RCC 7860 (cell line): ENCODE results near the gene BATF.

Experiments used
- DNase-seq: peaks from one replicate; pipeline ENCODE4 v3.0.0-alpha.2; 2015; ENCODE audit warnings: low spot score
- FAIRE-seq: peaks from 2 replicates; lab custom pipeline; 2012; peaks lifted over from hg19 to GRCh38; lab: Jason Lieb, UNC

The BATF gene

DNA sequence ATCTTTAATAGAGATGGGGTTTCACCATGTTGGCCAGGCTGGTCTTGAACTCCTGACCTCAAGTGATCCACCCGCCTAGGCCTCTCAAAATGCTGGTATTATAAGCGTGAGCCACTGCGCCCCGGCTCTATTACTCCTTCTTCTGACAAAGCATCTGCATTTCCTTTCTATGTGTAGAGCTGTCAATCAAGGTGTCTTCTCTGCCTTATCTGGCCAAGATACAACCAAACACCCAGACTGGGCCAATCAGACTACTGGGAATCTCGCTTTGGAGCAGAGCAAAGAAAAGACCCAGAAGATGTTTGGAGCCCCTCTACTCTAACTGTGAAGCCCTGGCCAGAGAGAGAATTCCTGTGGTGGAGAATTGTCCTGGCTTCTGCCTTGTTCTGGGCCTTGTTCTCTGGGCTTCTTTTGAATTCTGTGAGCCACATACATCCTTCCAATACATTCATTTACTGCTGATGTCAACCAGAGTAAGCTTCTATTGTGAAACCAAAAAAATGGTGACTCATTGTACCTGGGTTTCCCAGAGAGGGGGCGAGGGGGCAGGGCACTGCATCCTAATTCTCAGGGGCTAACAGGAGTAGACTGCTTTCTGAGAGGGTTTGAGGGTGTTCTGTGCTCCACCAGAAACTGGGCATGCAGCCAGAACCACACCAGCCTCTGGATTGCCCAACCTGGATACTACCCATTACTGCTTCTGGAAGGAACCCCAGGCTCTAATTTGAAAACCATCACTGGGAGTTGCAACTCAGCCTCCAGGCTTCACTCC is 37.4 kb downstream of the BATF start:
- no peak for FAIRE-seq

DNA sequence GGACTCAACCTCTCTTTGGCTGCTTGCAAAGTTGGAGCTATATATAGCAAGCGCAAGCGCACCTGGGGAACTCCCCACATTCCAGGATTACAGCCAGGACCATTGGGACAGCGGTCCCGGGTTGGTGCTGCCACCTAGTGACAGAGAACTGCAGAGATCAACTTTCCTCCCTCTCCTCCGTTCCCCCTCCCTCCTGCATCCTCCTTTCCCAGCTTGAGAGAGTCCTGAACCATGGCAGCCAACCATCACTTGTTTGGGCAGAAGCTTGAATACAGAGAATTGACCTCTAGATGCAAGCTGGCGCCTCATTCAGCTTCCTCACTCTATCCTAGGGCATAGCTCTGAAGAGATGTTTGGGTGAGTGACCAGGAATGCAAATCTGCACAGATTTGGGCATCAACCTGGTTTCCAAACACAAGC is 38.8 kb downstream of the BATF start:
- FAIRE-seq (no peak), DNase-seq (peak; percentile 42)

More for the DNA sequence above, 37.4 kb downstream of the BATF start:
- no peak for DNase-seq

DNA sequence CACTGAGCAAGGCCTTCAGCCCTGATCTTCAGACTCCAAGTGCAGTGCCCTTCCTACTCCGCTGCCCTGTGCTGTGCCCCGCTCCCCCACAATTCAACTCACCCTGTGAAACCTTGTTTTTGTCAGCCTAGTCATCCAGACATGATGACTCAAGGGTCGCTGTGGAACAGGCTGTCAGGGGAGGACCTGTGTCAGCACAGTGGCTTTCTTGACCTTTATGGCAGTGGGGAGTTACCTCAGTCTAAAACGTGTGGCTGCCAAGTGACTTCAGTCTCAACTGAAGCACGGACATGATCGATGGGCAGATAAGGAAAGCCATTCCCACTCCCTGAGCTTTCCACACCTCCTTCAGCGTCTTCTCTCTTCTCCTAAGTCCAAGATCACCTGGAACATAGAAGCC is 39.8 kb downstream of the BATF start:
- FAIRE-seq, result no peak
- DNase-seq, result peak; percentile 35

DNA sequence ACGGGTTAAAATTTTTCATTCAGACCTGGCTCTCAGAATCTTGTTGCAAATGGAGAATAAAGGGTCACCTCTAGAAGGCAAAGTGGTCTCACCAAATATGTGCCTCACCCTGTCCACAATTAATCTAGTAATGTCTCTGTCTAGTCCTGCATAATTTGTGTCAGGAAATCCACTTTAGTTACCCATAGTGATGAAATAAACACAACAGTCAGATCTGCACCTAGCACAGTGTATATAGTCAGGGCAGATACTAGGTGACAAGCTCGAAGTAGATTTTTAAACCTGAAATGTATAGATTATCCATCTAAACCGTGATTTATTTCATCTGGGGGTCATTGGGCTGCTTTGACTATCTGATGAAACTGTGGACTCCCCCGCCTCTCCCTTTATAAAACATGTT is 40.2 kb downstream of the BATF start:
- DNase-seq (no peak), FAIRE-seq (no peak)

DNA sequence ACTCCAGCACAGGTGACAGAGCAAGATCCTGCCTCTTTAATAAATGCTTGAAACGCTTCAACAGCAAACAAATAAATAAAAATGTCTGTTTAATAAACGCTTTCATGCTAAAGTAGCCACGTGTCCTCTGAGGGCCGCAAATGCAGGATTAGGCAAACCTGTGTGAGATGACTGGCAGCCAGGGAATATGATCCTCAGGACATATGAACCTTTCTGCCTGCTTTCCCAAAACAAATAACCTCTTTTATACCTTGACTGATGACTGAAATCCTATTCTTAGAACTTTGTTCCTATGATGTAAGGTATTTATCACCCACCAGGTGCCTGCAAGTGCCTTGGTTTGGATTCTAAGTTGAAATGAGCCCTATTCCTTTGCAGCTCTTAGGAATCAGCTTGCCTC is 41.7 kb downstream of the BATF start:
- DNase-seq (no peak), FAIRE-seq (no peak)

DNA sequence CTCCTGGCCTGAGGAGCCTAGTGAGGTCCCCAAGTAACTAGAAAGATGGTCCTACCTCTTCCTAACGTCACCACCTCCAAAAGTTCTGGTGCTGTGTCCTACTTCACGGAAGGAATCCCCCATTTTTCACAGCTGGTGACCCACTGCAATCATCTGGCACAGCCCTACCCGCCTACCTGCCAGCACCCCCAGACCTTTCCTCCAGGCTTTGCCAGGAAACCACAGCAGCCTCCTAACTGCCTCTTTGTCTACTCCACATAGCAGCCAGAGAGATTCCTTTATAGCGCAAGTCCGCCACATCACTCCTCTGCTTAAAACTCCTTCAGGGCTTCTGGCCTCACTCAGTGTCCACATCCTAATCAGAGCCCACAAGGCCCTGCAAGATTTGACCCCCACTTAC is 42.8 kb downstream of the BATF start:
- FAIRE-seq, result no peak
- no peak for DNase-seq

DNA sequence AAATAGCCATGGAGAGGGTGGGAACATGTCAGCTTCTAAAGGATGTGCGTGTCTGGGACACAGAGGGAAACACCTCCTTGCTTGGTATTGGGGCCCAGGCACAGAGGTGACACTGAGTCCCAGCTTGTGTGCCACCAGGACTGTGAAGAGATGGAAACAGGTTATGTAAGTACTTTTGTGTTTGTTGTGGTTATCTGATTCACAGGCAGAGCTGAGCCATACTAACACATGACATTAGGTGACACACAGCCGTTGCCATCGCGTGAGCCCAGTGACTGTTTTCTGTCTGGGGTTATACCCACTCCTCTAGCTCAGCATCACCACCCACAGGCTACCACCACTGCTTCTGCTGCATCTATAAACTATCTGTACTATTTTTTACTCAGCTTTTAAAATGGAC is 44.1 kb downstream of the BATF start:
- FAIRE-seq, result no peak
- DNase-seq, result peak; percentile 13

DNA sequence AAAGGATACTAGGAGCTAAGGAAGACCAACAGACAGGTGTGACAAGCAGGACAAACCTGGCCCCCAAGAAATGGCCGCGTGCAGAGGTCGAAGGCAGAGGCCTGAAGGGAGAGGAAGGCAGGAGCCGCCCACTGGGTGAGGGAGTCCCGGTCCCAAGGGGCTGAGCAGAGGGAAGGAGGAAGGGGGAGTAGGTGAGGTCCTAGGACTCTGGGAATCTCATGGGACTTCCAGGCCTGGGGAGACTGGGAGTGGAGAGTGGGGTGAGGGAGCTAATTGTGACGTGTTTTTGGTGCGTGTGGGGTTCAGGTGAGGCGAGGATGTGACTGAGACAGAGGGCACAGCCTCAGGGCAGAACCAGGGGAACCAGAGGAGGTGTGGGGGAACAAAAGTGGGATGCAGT is 44.5 kb downstream of the BATF start:
- no peak for FAIRE-seq

DNA sequence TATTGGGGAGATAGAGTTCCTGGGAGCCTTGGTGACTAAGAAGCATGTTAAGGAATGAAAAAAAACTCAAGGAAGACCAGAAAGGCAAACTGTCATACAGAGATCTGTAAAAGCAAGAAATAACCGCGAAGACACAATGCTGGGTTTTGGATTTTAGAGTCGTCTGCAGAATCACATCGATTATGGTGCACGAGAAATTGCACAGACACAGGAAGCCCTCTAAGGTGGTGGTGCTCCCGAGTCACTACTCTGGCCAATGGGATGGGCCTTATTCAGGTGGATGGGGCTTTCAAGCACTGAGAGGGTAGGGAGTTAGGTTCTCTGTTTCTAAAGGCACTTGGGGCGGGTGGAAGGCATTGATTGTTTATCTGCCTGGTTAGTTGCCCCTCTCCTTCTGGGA is 45.9 kb downstream of the BATF start:
- FAIRE-seq, result no peak

More for the DNA sequence above, 44.5 kb downstream of the BATF start:
- DNase-seq, result no peak

DNA sequence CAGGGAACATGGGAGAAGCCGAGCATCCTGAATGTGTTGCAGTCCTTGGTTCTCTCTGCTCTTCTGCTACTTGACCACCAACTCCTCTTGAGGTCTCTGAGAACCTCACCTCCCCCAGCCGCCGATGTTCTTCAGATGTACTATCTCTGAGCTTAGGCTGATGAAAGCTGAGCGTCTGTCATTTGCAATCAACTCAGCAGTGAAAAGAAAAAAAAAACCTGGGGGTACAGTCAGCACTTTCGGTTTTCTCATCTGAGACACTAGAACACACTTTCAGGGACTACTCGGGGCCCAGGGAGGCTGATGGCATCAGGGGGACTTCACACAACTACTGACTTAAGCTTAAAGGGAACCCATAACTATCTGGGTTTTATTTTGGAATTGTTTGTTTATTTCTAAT is 46.5 kb downstream of the BATF start:
- FAIRE-seq (no peak), DNase-seq (no peak)

More for the DNA sequence above, 45.9 kb downstream of the BATF start:
- no peak for DNase-seq

DNA sequence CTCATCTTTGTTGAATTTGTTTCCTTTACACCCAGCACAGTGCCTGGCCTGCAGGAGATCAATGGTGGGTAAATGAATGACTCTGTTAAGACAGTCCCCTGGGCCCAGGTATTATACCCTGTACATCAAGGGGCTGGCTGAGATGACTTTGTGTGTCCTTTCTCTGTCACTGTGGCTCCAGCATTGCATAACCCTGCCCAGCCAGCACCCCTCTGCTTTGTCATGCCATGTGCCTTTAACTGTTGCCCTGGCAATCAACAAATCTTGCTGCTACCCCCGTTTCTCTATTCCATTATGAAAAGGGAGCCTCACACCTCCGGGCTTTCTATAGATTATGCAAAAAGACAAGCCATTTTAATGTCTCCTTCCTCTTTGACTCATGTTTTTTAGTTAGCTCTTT is 48.5 kb downstream of the BATF start:
- FAIRE-seq, result no peak

DNA sequence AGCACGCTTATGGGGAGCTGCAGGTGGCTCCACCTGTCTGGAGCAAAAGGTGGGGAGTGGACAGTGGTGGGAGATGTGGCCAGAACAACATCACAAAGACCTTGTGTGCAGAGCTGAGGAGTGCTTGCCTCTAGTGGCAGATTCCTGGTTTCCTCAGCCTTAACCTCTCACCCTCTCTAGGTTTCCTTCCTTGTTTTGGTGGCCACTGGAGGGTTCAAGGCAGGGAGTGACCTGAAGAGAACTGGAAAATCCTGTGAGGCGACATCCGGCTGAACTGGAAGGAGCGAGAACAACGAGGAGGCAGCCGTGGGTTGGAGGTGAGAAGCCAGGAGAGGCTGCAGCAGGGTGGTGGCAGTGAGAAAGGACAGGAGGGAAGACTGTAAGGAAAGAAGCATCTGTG is 49.8 kb downstream of the BATF start:
- FAIRE-seq, result no peak
- DNase-seq, result no peak

More for the DNA sequence above, 48.5 kb downstream of the BATF start:
- DNase-seq, result no peak

DNA sequence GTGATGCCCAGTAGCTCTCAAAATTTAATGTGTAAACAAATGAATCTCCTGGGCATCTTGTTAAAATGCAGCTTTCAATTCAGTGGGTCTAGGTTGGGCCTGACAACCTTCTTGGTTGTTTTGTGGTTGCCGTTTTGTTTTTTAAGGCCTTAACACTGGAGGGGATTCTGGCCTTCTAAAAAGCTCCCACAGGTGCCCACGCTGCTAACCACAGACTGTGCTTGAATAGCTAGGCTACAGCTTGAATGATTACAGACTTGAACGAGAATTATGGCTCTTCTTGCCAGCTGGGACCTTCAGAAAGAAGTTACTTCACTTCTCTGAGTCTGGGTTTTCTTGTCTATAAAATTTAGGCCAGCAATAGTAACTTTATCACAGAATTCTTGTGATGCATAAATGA is 54.8 kb downstream of the BATF start:
- FAIRE-seq (no peak), DNase-seq (no peak)

DNA sequence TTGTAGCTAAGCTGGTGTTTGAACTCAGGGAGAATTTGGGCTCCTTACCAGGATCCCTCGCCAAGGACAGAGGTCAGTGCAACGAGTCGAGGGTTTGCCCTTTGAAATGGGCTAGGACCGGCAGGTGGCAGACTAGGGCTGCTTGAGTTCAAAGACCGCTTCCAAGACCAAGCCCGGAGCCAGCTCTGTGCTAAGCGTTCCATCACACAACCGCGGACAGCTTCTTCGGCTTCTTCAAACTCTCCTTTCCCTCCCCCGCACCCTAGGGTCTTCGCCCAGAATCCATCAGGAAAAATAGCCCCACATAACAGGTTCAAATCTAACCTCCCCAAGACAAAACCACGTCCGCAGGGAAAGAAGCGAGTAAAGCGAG is 55.4 kb downstream of the BATF start:
- FAIRE-seq, result no peak
- peak; percentile 42 for DNase-seq

DNA sequence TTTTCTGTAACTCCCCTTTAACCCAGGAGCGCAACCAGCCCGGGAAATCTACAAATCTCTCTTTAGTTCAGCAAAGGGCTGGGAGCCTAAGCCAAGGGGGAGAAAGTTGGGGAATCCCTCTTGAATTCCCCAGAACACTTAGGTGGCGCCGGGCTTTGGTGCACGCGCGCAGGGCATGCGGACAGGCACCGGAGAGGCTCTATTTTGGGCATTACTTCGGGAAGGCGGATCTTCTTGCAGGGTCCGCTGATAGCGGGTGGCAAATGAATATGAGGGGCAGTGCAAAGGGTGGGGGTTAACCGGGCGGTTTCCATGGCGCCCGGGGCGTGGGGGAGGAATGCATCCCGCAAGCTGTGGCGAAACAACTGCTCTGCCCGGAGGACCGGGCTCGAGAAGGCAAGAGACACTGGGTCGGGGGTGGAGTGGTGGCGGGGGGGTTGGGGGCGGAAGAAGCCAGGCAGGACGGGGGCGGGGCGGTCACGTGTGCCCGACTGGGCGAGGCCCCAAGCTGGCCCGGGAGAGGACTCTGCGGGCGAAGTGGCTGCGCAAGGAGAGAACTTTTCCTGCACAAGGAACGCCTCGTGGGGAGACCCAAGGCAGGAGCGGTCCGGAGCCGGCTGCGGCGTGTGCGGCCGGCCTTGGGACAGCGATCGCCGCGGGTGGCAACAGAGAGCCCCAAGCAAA is 56.0 kb downstream of the BATF start, which contains the start of gene FLVCR2:
Gene FLVCR2, plus strand, starts transcription at position 519 of the 684 bp plus-strand sequence. CDS start 353 bp downstream, outside the sequence.
- DNase-seq (no peak), FAIRE-seq (no peak)

DNA sequence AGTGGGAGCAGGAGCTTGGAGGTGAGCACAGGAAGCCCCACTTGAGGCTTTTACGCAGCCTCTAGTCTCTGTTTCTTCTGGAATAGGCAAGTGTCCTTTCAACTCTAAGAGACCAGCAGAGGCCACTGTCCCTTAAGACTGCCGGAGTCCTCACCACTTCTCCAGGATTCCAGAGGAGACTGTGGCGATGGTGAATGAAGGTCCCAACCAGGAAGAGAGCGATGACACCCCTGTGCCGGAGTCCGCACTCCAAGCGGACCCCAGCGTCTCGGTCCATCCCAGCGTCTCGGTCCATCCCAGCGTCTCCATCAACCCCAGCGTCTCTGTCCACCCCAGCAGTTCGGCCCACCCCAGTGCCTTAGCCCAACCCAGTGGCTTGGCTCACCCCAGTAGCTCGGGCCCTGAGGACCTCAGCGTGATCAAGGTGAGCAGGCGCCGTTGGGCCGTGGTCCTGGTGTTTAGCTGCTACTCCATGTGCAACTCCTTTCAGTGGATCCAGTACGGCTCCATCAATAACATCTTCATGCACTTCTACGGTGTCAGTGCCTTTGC is 56.6 kb downstream of the BATF start:
- DNase-seq, result peak; percentile 4
- FAIRE-seq, result no peak

DNA sequence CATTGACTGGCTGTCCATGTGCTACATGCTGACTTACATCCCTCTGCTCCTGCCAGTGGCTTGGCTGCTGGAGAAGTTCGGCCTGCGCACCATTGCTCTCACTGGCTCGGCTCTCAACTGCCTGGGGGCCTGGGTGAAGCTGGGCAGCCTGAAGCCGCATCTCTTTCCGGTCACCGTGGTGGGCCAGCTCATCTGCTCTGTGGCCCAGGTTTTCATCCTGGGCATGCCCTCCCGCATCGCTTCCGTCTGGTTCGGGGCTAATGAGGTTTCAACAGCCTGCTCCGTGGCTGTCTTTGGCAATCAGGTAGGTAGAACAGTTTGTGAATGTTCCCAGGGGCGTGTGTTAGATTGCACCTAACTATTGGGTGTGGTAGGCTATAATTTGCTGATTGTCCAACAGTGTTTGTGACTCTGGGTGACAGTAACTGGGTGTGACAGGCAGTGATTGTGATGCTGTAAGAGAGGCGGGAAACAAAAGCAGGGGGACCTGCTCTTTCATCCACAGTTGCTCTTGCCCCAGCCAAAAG is 57.1 kb downstream of the BATF start:
- no peak for FAIRE-seq
- DNase-seq, result no peak

DNA sequence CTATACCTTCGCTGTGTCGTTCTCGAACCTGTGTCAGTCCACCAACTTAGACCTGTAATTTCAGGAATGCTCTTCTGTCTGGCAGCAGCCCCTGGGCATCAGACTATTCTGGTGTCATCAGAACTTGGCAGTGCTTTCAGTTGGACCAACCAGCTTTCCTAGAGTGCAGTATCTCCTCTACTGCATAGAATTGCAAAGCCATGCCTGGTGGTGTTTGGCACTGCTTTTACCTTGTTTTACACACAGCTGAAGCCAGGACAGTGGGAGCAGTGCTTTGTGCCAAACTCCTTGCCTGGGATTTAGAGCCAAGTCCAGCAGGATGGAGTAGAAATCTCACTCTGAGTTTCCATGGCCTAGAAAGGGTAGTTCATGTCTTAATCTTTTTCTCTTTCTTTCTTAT is 57.6 kb downstream of the BATF start:
- no peak for FAIRE-seq
- no peak for DNase-seq

DNA sequence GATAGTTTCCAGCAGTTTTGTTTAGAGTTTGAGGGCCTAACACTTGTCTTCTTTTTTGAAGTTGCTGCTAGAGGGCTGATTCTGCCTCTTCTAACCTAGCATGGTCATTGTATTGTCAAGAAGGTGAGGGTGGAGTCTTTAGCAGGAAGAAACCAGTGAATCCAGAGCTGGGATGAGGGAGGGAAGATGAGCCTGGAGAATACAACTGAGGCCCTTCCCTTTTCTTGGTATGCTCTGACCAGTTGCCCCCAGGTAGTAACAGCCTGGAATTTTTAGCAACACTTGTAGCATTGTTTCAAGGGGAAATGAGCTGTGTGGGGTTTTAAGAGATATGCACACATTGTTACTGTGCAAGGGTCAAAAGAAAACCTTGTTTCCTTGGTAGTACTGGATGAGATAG is 65.1 kb downstream of the BATF start:
- no peak for DNase-seq

DNA sequence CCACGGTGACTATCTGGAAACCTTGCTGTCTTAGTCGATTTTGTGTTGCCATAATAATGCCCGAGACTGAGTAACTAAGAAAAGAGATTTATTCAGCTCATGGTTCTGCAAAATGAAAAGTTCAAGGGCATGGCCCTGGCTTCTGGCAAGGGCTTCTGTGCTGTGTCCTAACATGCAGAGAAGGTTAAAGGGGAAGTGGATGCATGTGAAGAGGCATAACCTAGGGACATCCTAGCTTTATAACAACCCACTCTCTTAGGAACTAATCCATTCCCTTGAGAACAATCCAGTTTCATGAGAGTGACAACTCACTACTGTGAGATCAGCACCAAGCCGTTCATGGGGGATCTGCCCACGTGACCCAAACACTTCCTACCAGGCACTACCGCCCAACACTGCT is 67.7 kb downstream of the BATF start:
- no peak for DNase-seq
- FAIRE-seq, result no peak

More for the DNA sequence above, 65.1 kb downstream of the BATF start:
- no peak for FAIRE-seq

DNA sequence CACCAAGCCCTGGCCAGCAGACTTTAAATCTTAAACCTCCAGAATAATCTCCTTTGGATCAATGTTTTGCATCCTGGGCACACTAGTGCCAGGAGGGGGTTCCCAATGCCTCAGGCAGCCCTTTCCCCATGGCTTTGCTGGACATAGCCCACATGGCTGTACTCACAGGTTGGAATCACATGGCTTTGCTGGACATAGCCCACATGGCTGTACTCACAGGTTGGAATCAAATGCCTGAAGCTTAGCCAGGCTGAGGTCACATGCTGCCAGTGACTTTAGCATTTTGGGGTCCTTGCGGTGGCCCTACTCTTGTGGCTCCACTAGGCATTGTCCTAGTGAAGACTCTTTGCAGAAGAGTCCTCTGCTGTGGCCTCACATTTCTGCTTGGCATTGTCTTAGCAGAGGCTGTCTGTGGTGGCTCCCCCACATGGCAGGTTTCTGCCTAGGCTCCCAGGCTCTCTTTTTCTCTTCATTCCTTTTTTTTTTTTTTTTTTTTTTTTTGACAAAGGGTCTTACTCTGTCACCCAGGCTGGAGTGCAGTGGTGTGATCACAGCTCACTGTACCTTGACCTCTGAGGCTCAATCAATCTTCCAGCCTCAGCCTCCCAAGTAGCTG is 69.2 kb downstream of the BATF start:
- no peak for DNase-seq
- FAIRE-seq, result no peak
